HG03045 (cell line): ENCODE measurements around the gene CLEC16A.
A peak's percentile ranks its signal among the peaks of the same experiment; 100 is the strongest.

Source experiments
- ATAC-seq: cut with Tn5 transposase; IDR thresholded peaks from one replicate; pipeline ENCODE4 v1.9.1; 2021; ENCODE audit warnings: mild to moderate bottlenecking, moderate library complexity; ENCODE audit not compliant: unreplicated experiment

Gene CLEC16A

DNA sequence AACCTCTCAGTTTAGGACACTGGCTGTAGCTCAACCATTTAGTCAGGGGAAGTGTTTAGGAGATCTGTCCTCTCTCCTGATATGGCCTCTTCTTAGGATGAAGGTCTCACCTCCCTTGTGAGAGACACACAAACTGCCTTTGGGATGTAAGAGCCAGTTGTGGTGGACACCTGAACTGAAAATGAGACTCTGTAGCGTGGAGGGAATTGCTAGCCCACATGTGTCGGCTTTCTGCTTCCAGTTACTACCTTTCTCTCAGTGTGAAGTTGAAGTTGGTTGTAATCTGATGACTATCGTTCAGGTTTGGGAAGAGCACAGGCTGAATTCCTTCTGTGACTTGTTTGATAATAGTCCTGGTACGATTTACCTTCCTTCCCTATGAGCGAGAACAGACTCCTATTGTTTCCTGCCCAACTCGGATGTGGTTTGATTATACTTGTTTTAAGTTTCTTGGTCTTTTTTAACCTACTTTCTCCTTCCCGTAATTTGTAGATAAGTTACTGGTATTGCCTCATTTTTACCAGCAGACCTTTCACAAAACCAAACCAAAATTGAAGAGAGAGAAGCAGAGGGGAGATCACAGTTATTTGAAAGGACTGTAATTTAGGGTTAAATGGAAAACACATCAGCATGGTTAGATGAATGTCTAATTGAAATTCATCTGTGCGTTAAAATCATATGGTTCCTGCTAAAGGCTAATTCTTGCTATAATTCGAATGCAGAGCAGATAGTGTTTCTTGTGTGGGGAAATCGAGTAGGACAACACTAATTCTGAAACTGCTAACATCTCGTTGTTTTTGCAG, 43.2 kb downstream of the CLEC16A start:
- ATAC-seq: no peak

DNA sequence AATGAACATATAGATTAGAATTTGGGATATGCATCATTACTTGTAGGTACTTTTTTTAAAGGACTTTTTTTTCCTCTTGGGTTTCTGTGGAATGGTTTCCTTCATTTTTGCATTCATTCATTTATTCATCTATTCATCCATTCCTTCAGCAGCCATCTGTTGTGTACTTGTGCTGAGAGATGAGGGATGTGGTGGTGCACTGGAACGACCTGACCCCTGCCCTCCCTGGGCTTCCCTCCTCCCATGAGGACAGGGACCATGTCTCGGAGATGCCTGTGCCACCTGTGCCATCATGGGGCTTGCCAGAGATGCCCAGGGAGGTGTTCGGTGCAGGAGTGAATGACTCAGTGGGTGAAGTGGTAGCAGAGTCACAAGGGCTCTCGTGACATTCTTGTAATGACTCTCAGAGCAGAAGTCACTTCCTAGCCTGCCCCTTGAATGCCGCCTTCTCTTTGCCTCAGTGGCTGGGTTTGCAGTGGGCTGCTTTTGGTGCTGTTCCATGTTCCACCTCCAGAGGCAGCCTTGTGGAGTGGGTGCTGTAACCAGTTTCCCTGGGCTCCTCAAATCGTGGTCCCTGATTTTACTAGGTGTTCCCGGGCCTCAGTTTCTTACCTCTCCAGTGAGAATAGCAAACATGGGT, 43.9 kb downstream of the CLEC16A start:
- ATAC-seq: peak; percentile 43

- no peak for ATAC-seq
Observed at GRCh38 chr16:10988879-10989278, 44.5 kb downstream of the CLEC16A start.

DNA sequence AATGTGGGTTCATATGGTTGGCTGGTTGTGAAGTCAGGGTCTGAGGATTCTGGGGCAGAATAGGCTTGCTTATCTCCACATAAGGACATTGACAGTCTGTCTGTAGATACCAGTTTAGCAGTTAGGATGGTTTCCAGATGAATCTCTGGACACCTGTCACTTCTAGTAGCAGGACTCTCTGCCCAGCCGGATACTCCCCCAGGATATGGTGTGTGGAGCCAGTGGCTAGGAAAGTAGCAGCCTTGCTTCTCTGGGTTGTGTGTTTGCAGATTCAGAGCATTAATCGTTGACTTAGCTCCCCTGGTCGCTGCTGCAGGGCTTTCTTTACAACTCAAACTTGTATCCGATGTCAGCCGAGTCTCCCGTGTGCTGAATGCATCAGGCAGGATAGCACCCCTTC, 45.2 kb downstream of the CLEC16A start:
- no peak for ATAC-seq

- ATAC-seq: no peak
Observed at GRCh38 chr16:10990378-10990777, 46.0 kb downstream of the CLEC16A start.

GRCh38 chr16:10992112-10992511, 47.7 kb downstream of the CLEC16A start:
- no peak for ATAC-seq

GRCh38 chr16:10992797-10993196, 48.4 kb downstream of the CLEC16A start:
- ATAC-seq: no peak

DNA sequence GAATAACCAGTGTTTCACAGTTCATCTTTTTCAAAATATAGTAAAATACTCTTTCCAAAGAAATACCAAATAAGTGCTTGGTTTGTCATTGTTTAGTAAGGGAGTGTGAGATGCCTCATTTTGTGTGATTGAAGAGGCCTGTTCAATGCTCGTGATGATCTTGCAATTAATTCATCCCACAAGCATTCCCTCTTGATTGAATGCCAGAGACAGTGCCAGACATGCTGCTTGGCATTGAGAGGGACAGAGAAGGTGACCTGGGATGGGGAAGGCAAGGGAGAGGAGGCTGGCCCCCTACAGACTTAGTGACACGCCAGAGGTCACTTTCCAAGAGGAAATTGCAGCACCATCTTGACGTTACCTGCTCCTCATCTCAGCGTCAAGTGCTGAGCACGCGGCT, 49.3 kb downstream of the CLEC16A start:
- no peak for ATAC-seq

DNA sequence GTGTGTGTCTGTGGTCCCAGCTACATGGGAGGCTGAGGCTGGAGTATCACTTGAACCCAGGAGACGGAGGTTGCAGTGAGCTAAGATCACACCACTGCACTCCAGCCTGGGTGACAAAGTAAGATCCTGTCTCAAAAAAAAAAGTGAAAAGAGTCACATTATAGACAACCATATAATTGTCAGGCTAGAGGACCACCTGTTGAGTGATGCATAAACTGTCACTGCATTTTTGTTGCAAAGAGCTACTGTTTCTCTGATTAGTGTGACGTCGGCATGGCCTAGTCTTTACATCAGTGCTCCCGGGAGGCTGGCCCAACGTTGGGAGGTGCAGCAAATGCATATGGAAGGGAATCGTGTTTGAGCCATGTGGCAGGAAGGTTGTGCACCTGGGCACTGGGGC, 50.2 kb downstream of the CLEC16A start:
- ATAC-seq: no peak

GRCh38 chr16:10995565-10995964, 51.2 kb downstream of the CLEC16A start:
- no peak for ATAC-seq

DNA sequence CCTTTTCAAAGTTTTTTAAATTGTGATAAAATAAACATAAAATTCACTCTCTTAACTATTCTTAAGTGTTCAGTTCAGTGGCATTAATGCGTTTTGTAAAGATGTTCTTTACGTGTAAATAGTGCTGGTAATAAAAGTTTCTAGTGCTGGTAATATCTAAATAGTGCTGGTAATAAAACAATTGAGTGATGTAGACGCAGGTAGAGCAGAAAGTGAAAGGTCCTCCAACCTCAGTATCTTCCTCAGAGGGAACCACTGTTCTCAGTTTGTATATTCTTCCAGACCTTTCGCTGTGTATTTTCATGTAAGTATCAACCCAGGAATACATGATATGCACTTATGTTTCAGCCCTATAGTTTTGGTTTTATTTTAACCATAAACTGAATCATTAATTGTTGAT, 53.1 kb downstream of the CLEC16A start:
- ATAC-seq: no peak

DNA sequence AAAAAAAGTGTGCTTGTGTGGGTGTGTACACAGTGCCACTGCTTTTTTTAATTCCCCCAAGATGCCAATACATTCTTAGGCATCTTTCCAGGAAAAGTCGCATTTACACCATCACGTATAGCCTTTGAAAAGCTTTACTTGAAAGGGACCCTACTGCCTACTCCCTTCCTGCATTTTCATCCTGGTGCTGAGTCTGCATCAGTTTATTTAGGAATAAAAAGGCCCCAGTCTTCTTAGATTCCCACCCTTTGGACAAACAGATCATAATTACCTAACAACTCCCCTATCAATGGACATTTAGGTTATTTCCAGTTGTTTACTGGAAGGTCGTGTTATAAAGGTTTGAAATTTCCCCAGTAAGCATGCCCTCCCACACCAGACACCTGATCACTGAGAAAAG, 54.9 kb downstream of the CLEC16A start:
- ATAC-seq: no peak

DNA sequence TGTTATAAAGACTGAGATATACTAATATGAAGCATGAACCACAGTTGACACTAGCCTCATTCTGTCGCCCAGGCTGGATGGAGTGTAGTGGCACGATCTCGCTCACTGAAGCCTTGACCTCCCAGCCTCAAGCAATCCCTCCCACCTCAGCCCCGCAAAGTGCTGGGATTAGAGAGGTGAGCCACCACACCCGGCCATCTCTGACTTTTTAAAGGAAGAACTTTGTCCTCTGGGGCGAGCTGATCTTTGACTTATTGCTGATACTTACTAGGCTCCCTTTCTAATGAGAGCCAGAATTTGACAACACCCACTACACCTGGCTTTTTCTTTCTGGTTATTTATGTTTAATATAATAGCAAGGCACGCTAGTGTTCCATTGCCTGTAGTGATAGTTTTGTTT, 57.2 kb downstream of the CLEC16A start:
- no peak for ATAC-seq

- no peak for ATAC-seq
Observed at GRCh38 chr16:11003141-11003540, 58.8 kb downstream of the CLEC16A start.

DNA sequence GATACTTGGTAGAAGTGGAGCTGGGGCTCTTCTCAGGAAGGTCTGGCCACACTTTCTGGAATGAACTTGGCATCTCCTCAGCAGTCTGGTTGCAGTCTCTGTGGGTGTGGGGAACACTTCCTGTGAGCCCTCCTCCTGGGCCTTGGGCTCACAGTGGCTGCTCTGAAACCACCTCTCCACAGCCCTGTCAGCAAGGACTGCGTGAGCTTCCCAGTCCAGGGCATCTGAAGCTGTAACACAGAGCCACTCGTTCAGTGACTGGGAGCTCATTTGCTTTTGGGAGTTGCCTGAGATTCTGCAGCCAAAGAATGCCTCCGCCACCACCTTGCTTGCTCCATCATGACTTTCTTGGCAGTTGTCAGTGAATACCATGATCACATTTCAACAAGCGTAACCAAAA, 60.0 kb downstream of the CLEC16A start:
- ATAC-seq: no peak

GRCh38 chr16:11004973-11005610, 60.7 kb downstream of the CLEC16A start:
- ATAC-seq: no peak

GRCh38 chr16:11005611-11005975, 61.2 kb downstream of the CLEC16A start:
- ATAC-seq: no peak

- ATAC-seq: no peak
Observed at GRCh38 chr16:11006656-11007055, 62.3 kb downstream of the CLEC16A start.

DNA sequence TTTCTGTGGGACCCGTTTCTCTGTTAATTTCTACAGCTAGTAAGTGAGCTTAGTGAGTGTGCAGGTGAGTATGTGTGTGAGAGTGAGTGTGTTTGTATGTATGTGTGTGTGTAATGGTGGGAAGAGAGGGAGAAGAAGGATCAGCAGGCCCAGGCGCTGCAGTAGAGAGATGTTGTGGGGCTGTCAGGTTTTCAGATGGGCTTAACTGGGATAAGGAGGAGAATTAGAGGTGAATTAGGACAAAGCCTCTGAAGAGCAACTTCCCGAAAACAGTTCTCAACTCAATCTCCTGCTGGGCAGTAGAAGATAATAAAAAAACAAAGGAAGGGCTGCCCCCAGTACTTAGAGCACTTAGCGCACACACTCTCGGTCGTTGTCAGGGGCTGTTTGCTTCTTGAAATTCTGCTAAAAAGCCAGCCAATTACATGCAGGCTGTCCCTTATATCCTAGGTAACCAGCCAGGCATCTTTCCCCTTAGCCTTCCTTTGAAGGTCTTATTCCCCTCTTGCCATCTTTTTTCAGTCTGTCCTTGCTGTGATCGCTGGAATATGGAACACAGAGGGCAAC, 63.4 kb downstream of the CLEC16A start:
- ATAC-seq: no peak

GRCh38 chr16:11009027-11009755, 64.8 kb downstream of the CLEC16A start:
- no peak for ATAC-seq

DNA sequence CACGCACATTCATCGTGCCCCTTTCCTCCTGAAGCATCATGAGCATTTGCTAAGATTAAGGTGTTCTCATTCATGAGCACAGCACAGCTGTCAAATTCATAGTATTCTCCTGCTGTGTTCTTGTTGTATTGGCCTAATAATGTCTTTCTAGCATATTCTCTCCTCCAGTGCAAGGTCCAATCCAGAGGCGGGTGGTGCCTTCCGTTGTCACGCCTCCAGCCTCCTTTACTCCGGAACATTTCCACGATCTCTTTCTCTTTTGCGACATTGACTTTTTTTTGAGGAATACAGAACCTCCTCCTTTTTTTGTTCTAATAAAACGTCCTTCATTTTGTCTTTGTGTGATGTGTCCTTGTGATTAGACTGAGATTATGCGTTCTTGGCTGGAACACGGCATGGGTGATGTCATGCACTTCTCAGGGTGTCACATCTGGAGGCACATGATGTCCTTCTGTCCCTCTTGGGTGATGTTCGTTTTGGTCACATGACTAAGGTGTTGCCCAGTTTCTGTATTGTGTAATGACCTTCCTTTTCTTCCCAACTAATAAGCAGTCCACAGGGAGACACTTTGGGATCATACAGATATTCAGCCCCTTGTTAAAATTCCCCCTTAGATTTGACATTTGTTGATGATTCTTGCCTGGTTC, 66.3 kb downstream of the CLEC16A start:
- no peak for ATAC-seq
